Activated T-cell treated with anti-CD3 and anti-CD28 coated beads for 4 hours (primary cell): ENCODE results near the gene SPTBN2.

Experiments
- DNase-seq: peaks from one replicate; pipeline ENCODE4 v3.0.0-alpha.2; 2020

SPTBN2 gene

GRCh38 chr11:66723693-66724092 is 5.3 kb downstream of the SPTBN2 start:
- DNase-seq, result no peak

GRCh38 chr11:66722745-66723651 is 6.0 kb downstream of the SPTBN2 start:
- no peak for DNase-seq

- no peak for DNase-seq
Observed at GRCh38 chr11:66721939-66722338, 7.1 kb downstream of the SPTBN2 start.

- DNase-seq, result no peak
Observed at GRCh38 chr11:66720899-66721470, 8.0 kb downstream of the SPTBN2 start.

- DNase-seq, result no peak
Observed at GRCh38 chr11:66720223-66720898, 8.7 kb downstream of the SPTBN2 start.

DNA sequence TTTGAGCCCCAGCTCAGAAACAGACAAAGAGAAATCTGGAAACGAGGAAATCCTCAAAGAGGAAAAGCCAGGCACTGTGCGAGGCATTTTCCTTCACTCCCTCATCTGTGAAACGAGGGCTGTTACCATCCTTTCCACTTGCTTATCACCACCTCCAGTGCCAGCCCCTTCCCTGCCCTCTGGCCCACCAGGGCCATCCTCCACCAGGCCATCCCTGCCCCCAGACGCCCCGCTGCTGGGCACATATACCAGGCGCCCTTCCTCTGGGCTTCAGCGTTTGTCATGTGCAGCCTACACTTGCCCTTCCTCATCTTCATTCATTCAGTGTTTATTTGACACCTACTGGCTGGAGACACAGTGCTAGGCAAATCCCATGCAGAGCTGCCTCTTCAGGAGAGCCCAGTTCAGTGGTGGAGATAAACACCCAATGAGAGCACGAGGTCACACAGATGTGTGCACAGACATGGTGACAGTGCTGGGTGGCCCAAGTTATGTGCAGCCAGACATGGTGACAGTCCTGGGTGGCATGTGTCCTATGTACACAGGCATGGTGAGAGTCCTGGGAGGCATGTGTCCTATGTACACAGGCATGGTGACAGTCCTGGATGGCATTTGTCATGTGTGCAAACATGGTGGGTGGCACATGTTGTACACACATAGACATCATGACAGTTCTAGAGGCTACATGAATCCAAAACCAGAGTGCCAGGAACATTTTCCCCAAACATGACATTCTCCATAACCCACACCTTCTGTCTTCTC is 9.7 kb downstream of the SPTBN2 start:
- no peak for DNase-seq

GRCh38 chr11:66718320-66718971 is 10.6 kb downstream of the SPTBN2 start:
- no peak for DNase-seq

DNA sequence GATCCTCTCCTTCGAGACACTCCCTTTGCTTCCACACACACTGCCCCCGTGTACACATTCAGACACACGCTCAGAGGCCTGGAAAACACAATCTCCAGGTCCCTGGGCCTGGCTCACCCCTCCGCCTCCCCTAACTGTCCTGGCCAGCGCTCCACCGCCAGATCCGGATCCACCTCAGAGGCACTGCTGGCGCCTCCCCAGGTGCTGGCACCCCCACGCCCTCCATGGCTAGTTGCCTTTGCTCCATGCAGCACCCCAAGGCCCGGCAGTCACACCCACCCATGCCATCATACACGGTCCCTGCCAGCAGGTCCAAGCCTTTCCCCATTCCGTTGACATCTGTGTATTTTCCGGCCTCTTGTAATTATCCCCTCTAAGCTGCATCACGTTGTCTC is 11.1 kb downstream of the SPTBN2 start:
- no peak for DNase-seq

GRCh38 chr11:66716996-66717395 is 12.0 kb downstream of the SPTBN2 start:
- DNase-seq, result no peak

GRCh38 chr11:66715346-66716085 is 13.5 kb downstream of the SPTBN2 start:
- DNase-seq, result no peak

DNA sequence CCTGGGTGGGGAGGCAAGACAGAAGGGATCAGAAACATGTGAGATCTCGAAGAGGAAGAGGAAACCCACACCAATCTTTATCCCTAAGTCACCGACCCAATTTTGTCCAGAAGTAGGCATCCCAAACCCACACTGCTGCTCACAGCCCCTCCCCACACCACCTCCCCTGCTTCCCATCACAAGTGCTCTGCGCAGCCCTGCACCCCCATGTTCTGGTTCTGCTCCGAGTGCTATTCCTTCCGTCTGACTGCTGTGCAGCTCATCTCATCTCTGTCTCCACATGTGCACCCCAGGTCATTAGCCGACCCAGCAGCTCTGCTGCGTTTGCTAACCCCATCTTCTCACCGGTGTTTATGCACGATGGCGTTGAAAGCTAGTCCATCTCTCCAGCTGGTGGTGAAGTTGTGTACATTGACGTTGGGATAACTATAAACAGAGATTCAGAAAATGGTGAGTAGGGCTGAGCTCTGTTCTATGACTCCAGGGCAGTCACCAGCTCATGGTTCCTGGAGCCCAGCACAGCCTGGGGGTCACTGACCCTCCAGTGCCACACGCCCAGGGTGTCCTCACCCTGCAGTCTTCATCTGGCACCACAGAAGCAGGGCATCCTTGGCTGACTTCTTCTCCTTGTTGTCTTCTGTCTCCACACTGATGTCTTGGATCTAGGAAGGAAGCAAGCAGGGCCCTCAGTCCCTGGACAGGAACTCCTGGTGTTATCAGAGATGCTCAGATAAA is 15.1 kb downstream of the SPTBN2 start:
- no peak for DNase-seq

DNA sequence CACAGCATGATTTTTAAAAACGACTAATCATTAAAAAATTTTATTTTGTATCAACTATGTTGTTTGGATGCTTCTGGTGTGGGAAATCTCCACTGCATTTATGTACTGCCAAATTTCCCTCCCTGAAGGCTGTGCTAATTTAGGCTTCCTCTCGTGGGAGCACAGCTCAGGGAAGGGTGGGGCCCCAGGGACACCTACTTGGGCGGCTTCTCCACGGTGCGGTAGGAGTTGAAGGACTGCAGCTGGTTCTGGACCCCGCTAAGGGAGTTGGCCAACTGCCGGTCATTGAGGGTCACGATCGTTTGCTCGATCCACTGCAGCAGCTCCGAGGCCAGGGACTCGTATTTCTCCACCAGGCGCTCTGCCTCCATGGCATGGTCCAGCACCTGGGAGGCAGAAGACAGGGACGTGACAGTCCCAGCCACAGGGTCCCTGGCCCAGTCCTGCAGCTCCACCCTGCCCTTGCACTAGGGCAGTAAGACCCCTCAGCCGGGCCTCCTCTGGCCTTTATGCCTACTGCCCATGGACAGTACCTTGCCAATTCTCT is 18.6 kb downstream of the SPTBN2 start:
- no peak for DNase-seq

DNA sequence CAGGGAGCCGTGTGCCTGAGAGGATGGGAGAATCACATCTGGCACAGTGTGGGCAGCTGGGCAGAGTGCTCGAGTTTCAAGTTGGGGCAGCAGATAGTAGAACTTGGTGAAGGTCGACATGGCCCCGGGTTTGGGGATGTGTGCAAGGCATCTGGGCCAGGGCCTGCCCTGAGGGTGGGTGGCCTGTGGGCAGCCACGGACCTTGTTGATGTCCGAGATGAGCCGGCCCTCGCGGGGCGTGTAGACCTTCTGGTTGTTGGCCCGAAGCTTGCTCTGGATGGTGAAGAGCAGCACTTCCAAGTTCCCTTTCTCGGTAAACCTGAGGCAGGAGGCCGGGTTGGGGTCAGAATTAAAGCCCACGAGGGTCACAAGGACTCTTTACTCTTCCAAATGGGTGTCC is 20.3 kb downstream of the SPTBN2 start:
- no peak for DNase-seq

DNA sequence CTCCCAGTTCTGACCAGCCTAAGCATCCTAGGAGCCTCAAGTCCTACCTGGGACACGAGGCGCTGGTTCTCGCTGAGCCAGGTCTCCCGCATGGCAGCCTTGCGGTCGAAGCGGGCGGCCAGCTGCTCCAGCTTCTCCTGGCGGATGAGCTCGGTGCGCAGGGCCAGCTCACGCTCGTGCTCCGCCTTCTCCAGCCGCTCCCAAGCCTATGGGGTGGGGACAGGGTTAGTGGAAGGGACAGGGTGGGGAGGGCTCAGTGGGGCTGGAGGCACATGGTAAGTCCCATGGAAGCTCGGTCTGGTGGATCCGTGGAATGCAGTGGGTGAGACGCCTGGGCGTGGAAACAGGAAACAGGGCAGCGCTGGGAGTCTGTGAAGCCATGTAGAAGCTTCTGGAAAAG is 20.9 kb downstream of the SPTBN2 start:
- DNase-seq, result no peak

DNA sequence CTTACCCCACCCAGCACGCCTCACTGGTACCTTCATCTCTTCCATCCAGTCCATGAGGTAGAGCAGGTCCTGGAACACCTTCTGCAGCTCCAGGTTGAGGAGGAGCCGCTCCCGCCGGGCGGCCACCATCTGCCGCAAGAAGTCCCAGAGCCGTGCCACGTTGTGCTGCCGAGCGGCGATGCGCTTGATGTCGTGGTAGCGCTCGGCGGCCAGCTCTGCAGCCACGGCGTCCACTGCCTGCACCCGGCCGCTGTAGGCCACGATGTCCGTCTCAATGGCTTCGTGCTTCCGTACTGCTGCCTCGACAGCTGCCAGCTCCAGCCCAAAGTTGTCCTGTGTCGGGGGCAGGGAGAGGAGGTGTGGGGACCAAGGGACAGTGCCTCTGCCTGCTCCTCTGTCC is 21.5 kb downstream of the SPTBN2 start:
- DNase-seq, result no peak

DNA sequence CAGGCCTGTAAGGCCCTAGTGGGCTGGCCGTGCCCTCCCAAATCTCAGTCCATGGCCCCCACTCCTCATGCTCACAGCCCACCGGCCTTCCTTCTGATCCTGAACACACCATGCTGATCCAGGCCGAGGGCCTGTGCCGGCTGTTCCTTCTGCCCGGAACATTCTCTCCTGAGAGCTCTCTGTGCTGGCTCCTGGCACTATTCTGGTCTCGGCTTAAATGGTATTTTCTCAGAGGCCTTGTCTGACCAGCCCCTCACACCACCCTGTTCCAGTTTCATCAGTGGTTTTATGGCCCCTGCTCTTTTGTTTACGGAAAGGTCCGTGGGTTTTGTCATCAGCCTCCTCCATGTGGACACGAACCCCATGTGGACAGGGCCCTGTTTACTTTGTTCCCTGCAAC is 22.0 kb downstream of the SPTBN2 start:
- no peak for DNase-seq

DNA sequence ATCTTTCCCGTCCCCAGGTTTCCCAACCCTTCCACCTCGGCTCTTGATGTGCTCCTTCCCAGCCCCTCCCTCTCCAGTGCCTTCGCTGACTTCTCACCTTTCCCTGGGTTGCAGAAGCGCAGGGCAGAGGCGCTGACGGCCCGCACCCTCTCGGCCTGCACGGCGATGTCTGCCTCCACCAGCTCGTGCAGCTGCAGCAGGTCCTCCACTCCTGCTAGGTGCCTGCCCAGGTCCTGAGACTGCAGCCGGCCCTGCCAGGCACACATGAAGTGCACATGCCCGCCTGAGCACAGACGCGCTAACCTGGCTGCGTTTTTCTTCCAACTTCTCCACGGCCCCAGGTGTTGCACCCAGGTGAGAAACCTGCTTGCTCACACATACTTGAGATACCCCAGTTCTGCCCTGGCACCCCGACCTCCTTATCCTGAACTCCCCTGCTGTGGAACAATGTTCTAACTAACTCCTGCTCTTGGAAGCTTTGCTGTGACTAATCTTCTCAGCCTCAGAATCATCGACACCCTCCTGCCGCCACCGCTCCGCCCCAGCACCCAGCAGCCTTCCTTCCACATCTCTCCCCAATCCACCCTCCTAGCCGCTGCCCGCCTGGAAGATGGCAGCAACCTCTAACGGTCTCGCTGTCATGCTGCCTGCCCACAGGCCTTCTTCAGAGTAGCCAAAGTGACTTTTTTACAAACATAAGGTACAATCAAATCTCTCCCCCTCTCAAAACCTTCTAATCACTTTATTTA is 23.3 kb downstream of the SPTBN2 start:
- no peak for DNase-seq

DNA sequence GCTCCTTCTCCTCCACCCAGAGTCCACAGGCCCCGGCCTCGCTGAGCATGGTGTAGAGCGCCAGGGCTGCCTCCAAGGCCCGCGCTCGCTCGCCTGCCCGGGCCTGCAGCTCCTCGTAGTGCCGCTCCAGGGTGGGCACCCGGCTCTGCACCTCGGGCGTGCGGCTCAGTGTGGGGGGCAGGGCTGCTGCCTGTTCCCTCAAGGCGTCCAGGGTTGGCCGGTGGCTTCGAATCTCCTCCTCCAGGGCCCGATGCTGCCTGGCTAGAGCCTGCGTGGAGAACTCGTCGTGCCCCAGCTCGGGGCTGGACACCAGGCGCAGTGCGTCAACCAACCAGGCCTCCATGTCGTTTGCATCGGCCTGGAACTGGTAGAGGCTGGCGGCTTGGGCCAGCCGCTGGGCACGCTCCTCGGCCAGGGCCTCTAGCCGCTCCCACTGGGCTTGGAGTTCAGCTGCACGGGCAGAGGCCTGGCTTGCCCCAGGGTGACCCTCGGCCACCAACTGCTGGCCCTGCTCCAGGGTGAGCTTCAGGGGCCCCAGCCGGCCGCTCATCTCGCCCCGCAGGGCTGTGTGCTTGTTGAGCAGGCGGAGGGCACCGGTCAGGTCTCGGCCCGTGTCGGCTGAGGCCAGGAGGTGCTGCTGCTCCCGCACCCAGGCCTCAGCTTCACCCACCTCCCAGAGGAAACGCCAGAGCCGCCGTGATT is 24.2 kb downstream of the SPTBN2 start:
- no peak for DNase-seq

- no peak for DNase-seq
Observed at GRCh38 chr11:66701432-66702240, 27.4 kb downstream of the SPTBN2 start.
